Ovary (tissue), 9 donors: ENCODE results near the gene TRIM63. TPM values are rescaled to one million over a fixed set of nuclear protein-coding genes. Genes with fewer than 3 reads are reported as not detected.

Experiments used
- DNase-seq, 5 donors: peaks; one replicate each; pipeline ENCODE4 v3.0.0-alpha.2; 2019 to 2020
- H3K27ac ChIP-seq, 2 donors: fragments of 200-600 bp; one replicate each; pipeline versions ENCODE4 v1.5.1 to v1.8.0; 2019 to 2022
- H3K27me3 ChIP-seq: fragments of 200-600 bp; one replicate; pipeline ENCODE4 v1.8.0; 2022
- H3K36me3 ChIP-seq: fragments of 200-600 bp; sonication (generic); one replicate; pipeline ENCODE4 v1.5.1; 2019
- H3K4me1 ChIP-seq: one replicate; pipeline ENCODE4 v1.8.1; 2013; ENCODE audit warnings: mild to moderate bottlenecking, moderate library complexity; ENCODE audit not compliant: insufficient read depth
- H3K4me3 ChIP-seq: fragments of 200-600 bp; sonication (generic); one replicate; pipeline ENCODE4 v1.5.1; 2017
- H3K9me3 ChIP-seq, 2 donors: fragments of 200-600 bp in 1 of 2; sonication (generic) in 1 of 2; one replicate each; pipeline versions ENCODE4 v1.5.1 to v1.8.1; 2013 to 2019; ENCODE audit warnings: mild to moderate bottlenecking in 1 of 2, moderate library complexity in 1 of 2
- EP300 ChIP-seq: sonication (generic); formaldehyde crosslinking; IDR thresholded peaks from one replicate; pipeline ENCODE4 v1.6.1; 2017; ENCODE audit warnings: antibody characterized with exemption
- POLR2A ChIP-seq: fragments of 450-650 bp; IDR thresholded peaks from one replicate; pipeline ENCODE4 v1.6.1; 2017; ENCODE audit warnings: antibody characterized with exemption, mild to moderate bottlenecking, moderate library complexity
- WGBS, 3 donors: extraction: QIAGEN DNeasy Blood & Tissue Kit in 1 of 3; methylation state at CpG; one replicate each; pipeline versions ENCODE4 v1.1.5 to v1.1.7; 2013 to 2017; 5-methylcytosine and 5-hydroxymethylcytosine counted together
- intact Hi-C, 4 donors: fragments of 100-400 bp; cut with DNase I; formaldehyde crosslinking; loops; one replicate each; pipeline versions ENCODE4 v1.11.0 to v1.15.1; 2022 to 2023
- polyA plus RNA-seq, 2 donors: library from polyadenylated mRNA; stranded (reverse); fragments of 200-250 nt in 1 of 2; fragments of 350-450 nt in 1 of 2; fragmentation: Illumina TruSeq in 1 of 2; extraction: RNeasy Lipid Tissue Mini Kit (QIAGEN cat#74804) in 1 of 2; gene quantifications; one replicate each; pipeline ENCODE4 v1.2.3, GENCODE V29; 2013 to 2014
- total RNA-seq, 7 donors: library from RNA; depleted of rRNA in 2 of 7; stranded (reverse); fragments of >200 nt in 2 of 7; fragmentation: NEBNext Ultra II Directional in 3 of 7; extraction: Animal tissue kit (Norgen Biotek cat#: 25700) in 3 of 7; gene quantifications; one replicate each; pipeline versions ENCODE4 v1.1.0 to v1.2.4, GENCODE V29; 2016 to 2023
- TF ChIP-seq, protein P1 (sequence below), 3 donors: fragments of 450-650 bp in 2 of 3; fragments of 200-600 bp in 1 of 3; IDR thresholded peaks; one replicate each; pipeline versions ENCODE4 v1.5.1 to v1.8.0; 2016 to 2022; ENCODE audit warnings: antibody characterized with exemption in 3 of 3, mild to moderate bottlenecking in 1 of 3
- donor health status: DM: no; HTN: no; CAD: no; lungs with moderate emphysema.
- donor health status: DM: no; HTN: no; CAD: no.
- donor health status: Bipolar disorder and iron deficiency.
- donor health status: DM: yes; HTN: yes; CAD: no.
- donor health status: DM: no; HTN: no; CAD: no.
- donor health status: DM: yes; HTN: yes; CAD: no.

The TRIM63 gene
- total and polyA plus RNA-seq, 9 donors, result 0.06 to 1.6 (median 0.20) TPM; not detected in 5

DNA sequence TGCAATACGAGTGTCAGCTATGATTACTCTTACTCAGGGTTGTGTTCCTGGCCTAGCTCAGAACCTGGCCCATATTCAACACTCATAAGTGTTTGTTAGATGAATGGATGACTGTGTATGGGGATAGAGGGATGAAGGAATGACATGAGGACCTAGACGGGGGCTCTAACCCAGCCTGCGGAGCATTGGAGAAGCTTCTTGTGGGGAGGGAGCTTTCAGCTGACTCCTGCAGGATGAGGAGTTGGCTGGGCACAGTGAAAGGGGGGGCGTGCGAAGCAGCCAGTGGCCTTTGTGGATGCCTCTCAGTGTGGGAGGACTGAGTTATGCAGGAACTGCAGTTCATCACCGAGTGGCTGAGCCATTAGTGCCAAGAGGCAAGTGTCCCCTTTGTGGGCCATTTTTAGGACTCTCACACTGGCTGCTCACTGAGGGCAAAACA lies 47.1 kb downstream of the TRIM63 start:
- peak overlapping the region in 1 of 2 donors; percentile 59 for H3K27ac ChIP-seq
- no peaks in the 10 kb centered on the region for H3K9me3 ChIP-seq
- no peaks in the 10 kb centered on the region for H3K27me3 ChIP-seq
- intact Hi-C loops, result no loop called here
- H3K4me1 ChIP-seq, result peaks cover 26% of the 10 kb centered on the region
- no peaks in the 10 kb centered on the region for H3K36me3 ChIP-seq
- WGBS, 3 donors, result 15 to 21% (median 16%) methylated on average over 6 of the region's 6 CpGs
- no peak overlapping the region for H3K4me3 ChIP-seq
- DNase-seq, result peak; percentile 45 to 65 (median 52)
- TF ChIP-seq, protein P1, sequence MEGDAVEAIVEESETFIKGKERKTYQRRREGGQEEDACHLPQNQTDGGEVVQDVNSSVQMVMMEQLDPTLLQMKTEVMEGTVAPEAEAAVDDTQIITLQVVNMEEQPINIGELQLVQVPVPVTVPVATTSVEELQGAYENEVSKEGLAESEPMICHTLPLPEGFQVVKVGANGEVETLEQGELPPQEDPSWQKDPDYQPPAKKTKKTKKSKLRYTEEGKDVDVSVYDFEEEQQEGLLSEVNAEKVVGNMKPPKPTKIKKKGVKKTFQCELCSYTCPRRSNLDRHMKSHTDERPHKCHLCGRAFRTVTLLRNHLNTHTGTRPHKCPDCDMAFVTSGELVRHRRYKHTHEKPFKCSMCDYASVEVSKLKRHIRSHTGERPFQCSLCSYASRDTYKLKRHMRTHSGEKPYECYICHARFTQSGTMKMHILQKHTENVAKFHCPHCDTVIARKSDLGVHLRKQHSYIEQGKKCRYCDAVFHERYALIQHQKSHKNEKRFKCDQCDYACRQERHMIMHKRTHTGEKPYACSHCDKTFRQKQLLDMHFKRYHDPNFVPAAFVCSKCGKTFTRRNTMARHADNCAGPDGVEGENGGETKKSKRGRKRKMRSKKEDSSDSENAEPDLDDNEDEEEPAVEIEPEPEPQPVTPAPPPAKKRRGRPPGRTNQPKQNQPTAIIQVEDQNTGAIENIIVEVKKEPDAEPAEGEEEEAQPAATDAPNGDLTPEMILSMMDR (IDR thresholded peaks at IDR 0.05), result no peak
- TF ChIP-seq POLR2A (no peak), EP300 (no peak)

DNA sequence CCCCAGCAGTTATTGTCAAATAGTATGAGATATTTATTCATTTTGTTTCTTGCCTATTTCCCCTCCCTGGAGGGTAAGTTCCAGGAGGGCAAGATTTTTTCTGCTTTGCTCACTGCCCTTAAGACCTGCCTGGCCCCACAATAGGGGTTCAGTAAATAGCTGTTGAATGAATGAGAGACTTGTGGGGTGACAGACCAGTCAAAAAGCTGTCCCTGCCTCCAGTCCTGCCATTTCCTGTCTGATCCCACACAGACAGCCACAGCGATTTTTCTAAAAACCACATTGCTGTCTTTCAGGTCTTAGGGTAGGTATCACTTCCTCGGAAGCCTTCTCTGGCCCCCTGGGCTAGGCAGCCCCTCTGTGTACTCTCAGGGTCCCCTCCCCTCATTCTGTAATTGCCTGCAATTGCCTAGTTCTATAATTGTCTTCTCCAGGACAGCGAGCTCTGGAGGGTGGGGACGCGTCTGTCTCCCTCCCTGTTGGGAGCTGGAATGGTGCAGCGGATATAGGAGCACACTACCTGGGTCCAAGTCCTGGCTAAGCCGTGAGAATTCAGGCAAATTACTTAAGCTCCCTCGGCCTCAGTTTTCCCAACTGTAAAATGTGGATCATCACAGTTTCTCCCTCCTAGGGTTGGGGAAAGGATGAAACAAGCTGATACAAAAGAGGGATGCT lies 47.7 kb downstream of the TRIM63 start:
- Histone ChIP-seq H3K27me3 (no peaks in the 10 kb centered on the region), H3K9me3 (no peaks in the 10 kb centered on the region), H3K4me3 (no peak overlapping the region), H3K27ac (peak overlapping the region in 1 of 2 donors; percentile 59), H3K36me3 (no peaks in the 10 kb centered on the region), H3K4me1 (peaks cover 26% of the 10 kb centered on the region)
- 74 to 80% (median 75%) methylated on average over 8 of the region's 8 CpGs for WGBS, 3 donors
- intact Hi-C loops, result no loop called here
- DNase-seq, result no peak
- no peak for TF ChIP-seq POLR2A
- TF ChIP-seq, protein P1 (IDR thresholded peaks at IDR 0.05), result no peak
- TF ChIP-seq EP300, result no peak

DNA sequence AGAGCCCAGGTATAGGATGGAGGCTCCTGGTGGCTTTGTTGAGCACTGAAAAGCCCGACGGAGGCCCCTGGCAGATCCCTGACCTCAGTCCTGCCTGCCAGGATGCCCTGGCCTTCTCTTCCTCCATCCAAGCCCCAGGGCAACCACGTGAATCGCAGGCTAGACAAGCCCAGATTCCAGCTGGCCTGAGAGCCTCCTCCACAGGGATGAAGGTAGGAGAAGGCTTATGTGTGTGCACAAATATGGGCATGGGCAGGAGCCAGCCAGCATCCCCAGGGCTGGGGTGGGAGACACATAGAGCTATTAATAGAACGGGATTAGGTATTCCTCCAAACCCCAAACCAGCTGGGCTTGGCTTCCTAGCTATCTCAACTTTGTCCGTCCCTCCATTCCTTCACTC lies 49.8 kb downstream of the TRIM63 start:
- peak in 2 of 5 donors; percentile 39 to 54 for DNase-seq
- TF ChIP-seq, protein P1 (IDR thresholded peaks at IDR 0.05), result no peak
- TF ChIP-seq EP300 (no peak), POLR2A (no peak)

DNA sequence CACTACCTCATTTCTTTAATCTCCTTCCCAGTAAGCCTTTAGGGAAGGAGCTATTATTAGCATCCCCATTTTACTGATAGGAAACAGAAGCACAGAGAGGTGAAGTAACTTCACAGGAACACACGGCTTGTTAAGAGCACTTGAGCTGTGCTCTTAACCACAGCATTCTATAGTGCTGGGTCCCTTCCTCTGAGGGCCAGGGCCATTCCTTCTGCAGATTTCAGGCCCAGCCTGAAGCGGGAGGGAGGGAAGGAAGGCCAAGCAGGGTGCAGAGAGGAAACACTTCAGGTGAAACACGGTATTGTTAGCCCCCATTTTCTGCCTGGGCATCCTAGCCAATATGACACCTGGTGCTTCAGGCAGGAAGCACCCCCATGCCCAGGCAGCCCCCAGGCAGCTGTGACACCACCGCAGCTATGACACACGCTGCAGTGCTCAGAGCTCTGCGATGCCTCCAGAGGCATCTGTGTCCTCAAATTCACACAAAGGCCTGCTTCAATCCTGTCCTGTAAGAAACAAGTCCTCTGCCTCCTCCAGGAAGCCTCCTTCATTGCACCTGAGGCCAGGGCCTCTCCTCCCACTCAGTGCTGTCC lies 50.4 kb downstream of the TRIM63 start:
- DNase-seq, result no peak
- TF ChIP-seq POLR2A (no peak), EP300 (no peak)
- TF ChIP-seq, protein P1 (IDR thresholded peaks at IDR 0.05), result no peak
- Histone ChIP-seq H3K9me3 (no peaks in the 10 kb centered on the region), H3K27me3 (no peaks in the 10 kb centered on the region), H3K27ac (peak overlapping the region in 1 of 2 donors; percentile 59), H3K4me1 (peaks cover 23% of the 10 kb centered on the region), H3K4me3 (no peak overlapping the region), H3K36me3 (no peaks in the 10 kb centered on the region)
- intact Hi-C loops, result no loop called here
- 77 to 87% (median 78%) methylated on average over 6 of the region's 6 CpGs for WGBS, 3 donors

More for the DNA sequence above, 49.8 kb downstream of the TRIM63 start:
- H3K9me3 ChIP-seq, result no peaks in the 10 kb centered on the region
- WGBS, 3 donors, result 16 to 33% (median 20%) methylated on average over 6 of the region's 6 CpGs
- peak overlapping the region in 1 of 2 donors; percentile 59 for H3K27ac ChIP-seq
- H3K4me1 ChIP-seq, result peaks cover 26% of the 10 kb centered on the region
- no peak overlapping the region for H3K4me3 ChIP-seq
- no peaks in the 10 kb centered on the region for H3K36me3 ChIP-seq
- intact Hi-C loops, result no loop called here
- H3K27me3 ChIP-seq, result no peaks in the 10 kb centered on the region
